ENCODE measurements around the gene TST.
A peak's percentile ranks its signal among the peaks of the same experiment; 100 is the strongest.

The TST gene

DNA sequence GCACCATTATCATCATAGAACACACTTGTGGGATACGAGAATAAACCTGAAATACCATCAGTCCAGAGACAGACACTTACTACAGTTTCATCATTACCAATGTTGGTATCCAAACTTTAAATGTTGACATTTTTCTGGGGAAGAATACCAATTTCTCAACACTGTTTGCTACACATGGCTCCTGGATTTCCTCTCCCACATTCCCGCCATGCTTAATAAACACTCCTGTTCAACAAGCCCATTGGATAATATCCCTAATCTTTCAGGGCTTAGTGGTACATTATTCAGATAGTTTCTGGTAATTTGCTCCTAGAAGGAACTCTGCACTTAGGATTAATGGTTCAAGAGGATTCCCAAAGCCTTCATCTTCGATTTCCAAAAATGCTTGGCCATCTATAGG lies 57.6 kb downstream of the TST start:
- TF ChIP-seq, protein P1, sequence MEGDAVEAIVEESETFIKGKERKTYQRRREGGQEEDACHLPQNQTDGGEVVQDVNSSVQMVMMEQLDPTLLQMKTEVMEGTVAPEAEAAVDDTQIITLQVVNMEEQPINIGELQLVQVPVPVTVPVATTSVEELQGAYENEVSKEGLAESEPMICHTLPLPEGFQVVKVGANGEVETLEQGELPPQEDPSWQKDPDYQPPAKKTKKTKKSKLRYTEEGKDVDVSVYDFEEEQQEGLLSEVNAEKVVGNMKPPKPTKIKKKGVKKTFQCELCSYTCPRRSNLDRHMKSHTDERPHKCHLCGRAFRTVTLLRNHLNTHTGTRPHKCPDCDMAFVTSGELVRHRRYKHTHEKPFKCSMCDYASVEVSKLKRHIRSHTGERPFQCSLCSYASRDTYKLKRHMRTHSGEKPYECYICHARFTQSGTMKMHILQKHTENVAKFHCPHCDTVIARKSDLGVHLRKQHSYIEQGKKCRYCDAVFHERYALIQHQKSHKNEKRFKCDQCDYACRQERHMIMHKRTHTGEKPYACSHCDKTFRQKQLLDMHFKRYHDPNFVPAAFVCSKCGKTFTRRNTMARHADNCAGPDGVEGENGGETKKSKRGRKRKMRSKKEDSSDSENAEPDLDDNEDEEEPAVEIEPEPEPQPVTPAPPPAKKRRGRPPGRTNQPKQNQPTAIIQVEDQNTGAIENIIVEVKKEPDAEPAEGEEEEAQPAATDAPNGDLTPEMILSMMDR (conservative IDR thresholded peaks at IDR 0.05; ENCODE audit: low read length): no peak

More for the DNA sequence above, 57.6 kb downstream of the TST start:
- peak; percentile 45 for DNase-seq (ENCODE audit: low read depth)
- no peak overlapping the region for H3K4me3 ChIP-seq (ENCODE audit: low read length)
